GM23338 (cell line): ENCODE results near the gene KDM4B. TPM values are rescaled to one million over a fixed set of nuclear protein-coding genes. Genes with fewer than 3 reads are reported as not detected.

Experiments
- ATAC-seq: fragments of 200-7000 bp; cut with Tn5 transposase; 3 replicates; pipeline ENCODE4 v1.9.1; 2020
- DNase-seq: peaks from one replicate; pipeline ENCODE4 v3.0.0-alpha.2; 2015; ENCODE audit warnings: low spot score
- H2AFZ ChIP-seq: fragments of 200-600 bp; sonication (generic); 2 replicates; pipeline ENCODE4 v1.8.0; 2016; ENCODE audit warnings: antibody characterized with exemption, mild to moderate bottlenecking, moderate library complexity
- H3F3A ChIP-seq: fragments of 200-600 bp; sonication (generic); replicated peaks from 2 replicates; pipeline ENCODE4 v1.8.0; 2017; ENCODE audit warnings: antibody characterized with exemption, mixed run types, low read depth
- H3K27ac ChIP-seq: fragments of 200-600 bp; sonication (generic); 2 replicates; pipeline ENCODE4 v1.6.1; 2016; ENCODE audit warnings: low read depth
- H3K27me3 ChIP-seq: fragments of 200-600 bp; sonication (generic); 2 replicates; pipeline ENCODE4 v1.8.0; 2016; ENCODE audit warnings: mild to moderate bottlenecking, mixed run types, moderate library complexity; ENCODE audit not compliant: insufficient read depth
- H3K36me3 ChIP-seq: fragments of 200-600 bp; sonication (generic); 2 replicates; pipeline ENCODE4 v1.8.0; 2016; ENCODE audit warnings: mild to moderate bottlenecking; ENCODE audit not compliant: insufficient read depth
- H3K4me1 ChIP-seq: fragments of 200-600 bp; sonication (generic); 2 replicates; pipeline ENCODE4 v1.8.0; 2016; ENCODE audit warnings: mild to moderate bottlenecking, moderate library complexity; ENCODE audit not compliant: insufficient read depth
- H3K4me2 ChIP-seq: fragments of 200-600 bp; sonication (generic); 2 replicates; pipeline ENCODE4 v1.7.1; 2017; ENCODE audit warnings: mixed run types
- H3K4me3 ChIP-seq: fragments of 200-600 bp; sonication (generic); 2 replicates; pipeline ENCODE4 v1.6.1; 2016; ENCODE audit warnings: mixed run types
- H3K79me2 ChIP-seq: fragments of 200-600 bp; sonication (generic); replicated peaks from 2 replicates; pipeline ENCODE4 v1.8.0; 2017; ENCODE audit warnings: mild to moderate bottlenecking; ENCODE audit not compliant: insufficient read depth
- H3K9me2 ChIP-seq: fragments of 200-600 bp; sonication (generic); 2 replicates; pipeline ENCODE4 v1.8.0; 2017; ENCODE audit not compliant: insufficient read depth
- H4K20me1 ChIP-seq: fragments of 200-600 bp; sonication (generic); replicated peaks from 2 replicates; pipeline ENCODE4 v1.8.0; 2017; ENCODE audit warnings: mild to moderate bottlenecking; ENCODE audit not compliant: insufficient read depth
- H3K27ac Mint-ChIP-seq: 2 replicates; pipeline ENCODE4 v1.8.0; 2020; ENCODE audit warnings: inconsistent platforms, mild to moderate bottlenecking, moderate library complexity, mixed read lengths
- H3K27me3 Mint-ChIP-seq: 3 replicates; pipeline ENCODE4 v1.8.0; 2022; ENCODE audit warnings: low read depth, mild to moderate bottlenecking, moderate library complexity, mixed read lengths, inconsistent platforms; ENCODE audit not compliant: insufficient read depth, poor library complexity
- H3K36me3 Mint-ChIP-seq: 3 replicates; pipeline ENCODE4 v1.8.0; 2021; ENCODE audit warnings: low read depth, mild to moderate bottlenecking, inconsistent platforms, moderate library complexity, mixed read lengths
- H3K4me1 Mint-ChIP-seq: 3 replicates; pipeline ENCODE4 v1.8.0; 2020; ENCODE audit warnings: mild to moderate bottlenecking, inconsistent platforms, mixed read lengths
- H3K4me3 Mint-ChIP-seq: 3 replicates; pipeline ENCODE4 v1.8.0; 2021; ENCODE audit warnings: moderate library complexity, mild to moderate bottlenecking, inconsistent platforms, mixed read lengths
- H3K9me3 Mint-ChIP-seq: 3 replicates; pipeline ENCODE4 v1.8.0; 2020; ENCODE audit warnings: moderate library complexity, mild to moderate bottlenecking, inconsistent platforms, mixed read lengths
- CREB1 ChIP-seq: fragments of 250-450 bp; sonication (Bioruptor Pico); IDR thresholded peaks from 2 replicates; pipeline ENCODE4 v1.5.0; 2020; ENCODE audit warnings: low read depth, mild to moderate bottlenecking, moderate library complexity
- CTCF ChIP-seq, 2 experiments: fragments of 200-600 bp in 1 of 2; sonication (generic) in 1 of 2; conservative IDR thresholded peaks; 2 replicates each; pipeline versions ENCODE4 v1.5.1 to v1.6.1; 2016 to 2017; ENCODE audit warnings: antibody characterized with exemption in 2 of 2, low read depth in 2 of 2, mild to moderate bottlenecking in 2 of 2, moderate library complexity in 1 of 2
- ETS1 ChIP-seq: IDR thresholded peaks from 2 replicates; pipeline ENCODE4 v1.6.1; 2016; ENCODE audit warnings: antibody characterized with exemption
- EZH2 ChIP-seq: fragments of 200-600 bp; sonication (generic); IDR thresholded peaks from one replicate; pipeline ENCODE4 v1.8.0; 2017; ENCODE audit warnings: antibody characterized with exemption, mild to moderate bottlenecking, low read depth; ENCODE audit not compliant: unreplicated experiment
- EZH2phosphoT487 ChIP-seq: fragments of 200-600 bp; sonication (generic); IDR thresholded peaks from one replicate; pipeline ENCODE4 v1.8.1; 2018; ENCODE audit warnings: antibody characterized with exemption; ENCODE audit not compliant: unreplicated experiment
- JUNB ChIP-seq: IDR thresholded peaks from one replicate; pipeline ENCODE4 v1.6.1; 2016; ENCODE audit warnings: antibody characterized with exemption; ENCODE audit not compliant: unreplicated experiment
- NANOG ChIP-seq: IDR thresholded peaks from 2 replicates; pipeline ENCODE4 v1.6.1; 2016; ENCODE audit warnings: antibody characterized with exemption, borderline replicate concordance
- POLR2AphosphoS5 ChIP-seq: IDR thresholded peaks from 2 replicates; pipeline ENCODE4 v1.6.1; 2016; ENCODE audit warnings: antibody characterized with exemption, low read depth
- REST ChIP-seq: IDR thresholded peaks from one replicate; pipeline ENCODE4 v1.6.1; 2018; ENCODE audit warnings: antibody characterized with exemption; ENCODE audit not compliant: unreplicated experiment
- STAT1 ChIP-seq: IDR thresholded peaks from one replicate; pipeline ENCODE4 v1.6.1; 2016; ENCODE audit warnings: antibody characterized with exemption; ENCODE audit not compliant: unreplicated experiment
- ZNF114 ChIP-seq: fragments of 250-450 bp; sonication (Bioruptor Pico); IDR thresholded peaks from 2 replicates; pipeline ENCODE4 v1.5.0; 2020; ENCODE audit warnings: mild to moderate bottlenecking, moderate library complexity
- ZNF331 ChIP-seq: fragments of 250-450 bp; sonication (Bioruptor Pico); IDR thresholded peaks from 2 replicates; pipeline ENCODE4 v1.5.0; 2020; ENCODE audit warnings: low read depth, mild to moderate bottlenecking, moderate library complexity
- ZNF462 ChIP-seq: fragments of 250-450 bp; sonication (Bioruptor Pico); IDR thresholded peaks from 2 replicates; pipeline ENCODE4 v1.5.0; 2020; ENCODE audit warnings: mild to moderate bottlenecking, moderate library complexity
- polyA plus RNA-seq: library from polyadenylated mRNA; unstranded; fragments of >200 nt; fragmentation: Nextera tagmentation; extraction: Ambion mirVana; gene quantifications from 2 replicates; pipeline ENCODE4 v1.2.1, GENCODE V29; 2016
- total RNA-seq: library from RNA; depleted of rRNA; stranded (reverse); fragments of >200 nt; shearing (Covaris generic); gene quantifications from 2 replicates; pipeline ENCODE4 v1.2.3, GENCODE V29; 2014

The KDM4B gene
- total and polyA plus RNA-seq, 2 experiments from 2014 or later: 9.1 to 27.6 TPM

- Mint-ChIP-seq H3K4me3 (no peak overlapping the region), H3K27me3 (peaks cover 20% of the 10 kb centered on the region), H3K9me3 (peaks cover 27% of the 10 kb centered on the region), H3K4me1 (peaks cover 5% of the 10 kb centered on the region; the same call in 2 of the 3 replicates), H3K27ac (no peak overlapping the region), H3K36me3 (peaks cover 45% of the 10 kb centered on the region)
- Histone ChIP-seq H3K4me1 (no peaks in the 10 kb centered on the region), H3K27me3 (no peaks in the 10 kb centered on the region), H3K36me3 (peaks cover 5% of the 10 kb centered on the region; the same call in 1 of the 2 replicates), H3K27ac (no peak overlapping the region), H4K20me1 (no peaks in the 10 kb centered on the region), H3K9me2 (no peaks in the 10 kb centered on the region), H3K4me2 (no peak overlapping the region), H3F3A (no peaks in the 10 kb centered on the region), H3K4me3 (no peak overlapping the region), H2AFZ (no peak overlapping the region), H3K79me2 (no peaks in the 10 kb centered on the region)
- ATAC-seq (no peak), DNase-seq (no peak)
- no peak for TF ChIP-seq EZH2phosphoT487
- no peak for TF ChIP-seq STAT1
- TF ChIP-seq CTCF (conservative IDR thresholded peaks at IDR 0.05; ENCODE audit: low read depth in 2 of 2): no peak
- no peak for TF ChIP-seq ZNF462 (CRISPR knock-in tag)
- no peak for TF ChIP-seq REST
- no peak for TF ChIP-seq JUNB
- TF ChIP-seq ETS1: no peak
- no peak for TF ChIP-seq EZH2
- no peak for TF ChIP-seq ZNF331
- TF ChIP-seq POLR2AphosphoS5: no peak
- TF ChIP-seq NANOG: no peak
- TF ChIP-seq ZNF114 (CRISPR knock-in tag): no peak
- no peak for TF ChIP-seq CREB1
Measured at GRCh38 chr19:5097959-5098623, 129.2 kb downstream of the KDM4B start.
